Measurements from ENCODE around the gene LIPJ.

Gene LIPJ, protein sequence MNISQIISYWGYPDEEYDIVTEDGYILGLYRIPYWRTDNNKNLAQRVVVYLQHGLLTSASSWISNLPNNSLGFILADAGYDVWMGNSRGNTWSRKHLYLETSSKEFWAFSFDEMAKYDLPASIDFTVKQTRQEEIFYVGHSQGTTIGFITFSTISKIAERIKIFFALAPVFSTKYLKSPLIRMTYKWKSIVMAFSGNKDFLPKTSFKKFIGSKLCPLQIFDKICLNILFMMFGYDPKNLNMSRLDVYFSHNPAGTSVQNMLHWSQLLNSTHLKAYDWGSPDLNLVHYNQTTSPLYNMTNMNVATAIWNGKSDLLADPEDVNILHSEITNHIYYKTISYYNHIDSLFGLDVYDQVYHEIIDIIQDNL

DNA sequence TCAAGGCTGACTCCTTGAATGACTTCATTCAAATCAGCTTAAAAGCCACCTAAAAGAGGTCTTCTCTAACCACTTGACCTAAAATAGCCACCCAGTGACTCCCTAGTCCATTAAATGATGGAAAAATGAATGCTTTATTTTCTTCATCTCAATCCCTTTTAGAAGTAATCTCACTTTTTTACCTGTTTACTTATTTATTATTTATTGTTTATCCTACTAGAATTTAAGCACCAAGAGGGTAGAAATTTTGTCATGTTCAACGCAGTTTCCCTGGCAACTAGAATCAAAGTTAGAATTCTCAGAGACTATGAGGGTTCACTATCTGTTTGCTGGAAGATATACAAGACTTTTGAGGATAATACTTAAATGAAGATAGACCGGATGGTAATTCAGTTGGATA, at the start of gene LIPJ:
Gene LIPJ, plus strand, starts transcription at position 301 of the 400 bp plus-strand sequence. CDS start 3,926 bp downstream, outside the sequence.
- no peak for DNase-seq

DNA sequence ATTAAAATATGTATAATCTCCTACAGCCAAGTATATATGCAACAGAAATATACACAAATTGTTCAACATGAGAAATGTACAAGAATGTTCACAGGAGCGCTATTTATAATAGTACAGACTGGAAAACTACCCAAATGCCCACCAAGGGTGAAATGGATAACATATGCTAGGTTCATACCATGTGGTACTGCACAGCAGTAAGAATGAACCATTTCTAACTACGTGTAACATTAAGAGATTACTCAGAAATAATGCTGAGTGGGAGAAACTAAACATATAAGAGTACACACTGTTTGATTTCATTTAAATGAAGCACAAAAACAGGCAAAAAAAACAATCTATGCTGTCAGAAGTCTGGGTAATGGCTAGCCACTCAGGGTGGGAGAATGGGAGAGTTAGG, 49.2 kb upstream of the LIPJ start:
- DNase-seq, result no peak

- DNase-seq, result no peak
Observed at GRCh38 chr10:88538048-88538447, 48.5 kb upstream of the LIPJ start.

DNA sequence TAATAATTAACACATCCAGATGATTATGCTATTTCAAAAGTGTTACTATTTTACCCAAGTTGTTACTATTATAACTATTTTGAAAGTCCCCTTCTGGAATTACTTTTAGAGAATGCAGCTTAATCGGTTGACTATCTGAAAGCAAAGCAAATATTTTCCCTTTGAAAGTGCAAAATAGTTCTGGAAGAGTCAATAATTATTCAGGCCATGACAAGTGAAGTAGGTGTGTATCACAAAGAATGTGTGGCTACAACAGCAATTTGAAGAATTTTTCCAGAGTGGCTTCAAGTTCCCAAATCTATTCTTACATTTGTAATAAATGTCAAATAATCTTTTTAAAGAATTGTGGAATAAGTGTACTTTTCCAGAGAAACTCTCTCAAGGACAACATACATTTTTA, 46.2 kb upstream of the LIPJ start:
- DNase-seq, result no peak

DNA sequence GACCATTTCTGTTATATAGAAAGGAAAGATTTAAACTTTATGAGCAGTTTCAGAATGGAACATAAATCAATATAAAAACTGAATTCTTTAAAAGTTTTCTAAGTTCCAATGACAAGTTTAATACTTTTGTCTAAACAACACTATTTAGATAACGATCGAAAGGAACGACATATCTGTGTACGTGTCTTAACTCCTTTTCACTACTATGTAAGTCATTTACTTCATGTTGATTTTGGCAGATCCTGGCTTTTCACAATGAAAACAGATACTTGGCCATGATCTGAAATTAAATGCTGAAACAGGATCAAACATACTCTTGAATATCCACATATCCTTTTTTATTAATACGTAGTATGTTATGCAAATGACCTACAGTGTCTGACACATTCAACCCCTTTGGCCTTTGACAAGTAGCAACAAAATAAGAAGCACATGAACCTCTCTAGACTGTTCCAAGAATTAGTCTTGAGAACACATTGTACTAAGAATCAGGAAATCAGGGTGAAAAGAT, 45.4 kb upstream of the LIPJ start:
- no peak for DNase-seq

DNA sequence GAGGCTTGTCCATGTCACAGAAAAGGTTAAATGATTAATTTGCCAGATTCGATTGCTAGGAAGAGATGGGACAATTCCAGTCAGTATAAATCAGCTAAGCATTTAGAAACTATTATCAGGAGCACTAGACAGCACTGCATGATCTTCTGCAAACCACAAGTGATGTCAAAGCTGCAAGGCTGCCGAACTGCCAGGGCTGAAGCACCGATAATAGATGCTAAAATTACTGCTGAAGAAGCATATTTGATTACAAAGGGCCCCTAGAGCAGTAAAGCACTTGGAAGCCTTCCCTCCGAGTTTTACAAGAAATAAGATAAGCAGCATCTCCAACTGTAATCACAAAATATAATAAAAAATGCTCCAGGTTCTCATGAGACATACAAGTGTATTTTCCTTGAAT, 44.0 kb upstream of the LIPJ start:
- no peak for DNase-seq

GRCh38 chr10:88544140-88544870, 42.3 kb upstream of the LIPJ start:
- DNase-seq, result no peak

- no peak for DNase-seq
Observed at GRCh38 chr10:88545359-88545758, 41.2 kb upstream of the LIPJ start.

GRCh38 chr10:88546497-88546896, 40.1 kb upstream of the LIPJ start:
- no peak for DNase-seq

DNA sequence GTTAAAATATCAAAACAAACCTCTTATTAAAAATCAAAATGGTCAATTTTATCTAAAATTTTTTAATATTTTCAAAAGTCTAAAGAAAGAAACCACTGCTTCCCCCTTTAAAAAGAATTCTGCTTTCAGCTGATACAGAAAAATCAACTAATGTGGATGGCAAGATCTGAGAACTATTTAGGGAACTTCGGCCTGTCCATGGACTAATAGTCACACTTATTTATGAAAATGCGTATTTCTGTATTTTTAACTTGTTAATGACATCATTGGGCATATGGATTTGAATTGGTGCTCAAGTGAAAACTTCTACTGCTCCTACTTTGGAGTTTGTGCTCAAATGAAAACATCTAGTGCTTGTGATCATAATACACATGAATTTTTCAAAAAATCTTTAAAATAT, 35.3 kb upstream of the LIPJ start:
- no peak for DNase-seq

- DNase-seq, result peak; percentile 1
Observed at GRCh38 chr10:88553116-88553752, 33.3 kb upstream of the LIPJ start.

GRCh38 chr10:88555190-88555908, 31.2 kb upstream of the LIPJ start:
- DNase-seq, result no peak

GRCh38 chr10:88557256-88557655, 29.3 kb upstream of the LIPJ start:
- no peak for DNase-seq

GRCh38 chr10:88557658-88558057, 28.9 kb upstream of the LIPJ start:
- no peak for DNase-seq

GRCh38 chr10:88562152-88562551, 24.4 kb upstream of the LIPJ start:
- no peak for DNase-seq

DNA sequence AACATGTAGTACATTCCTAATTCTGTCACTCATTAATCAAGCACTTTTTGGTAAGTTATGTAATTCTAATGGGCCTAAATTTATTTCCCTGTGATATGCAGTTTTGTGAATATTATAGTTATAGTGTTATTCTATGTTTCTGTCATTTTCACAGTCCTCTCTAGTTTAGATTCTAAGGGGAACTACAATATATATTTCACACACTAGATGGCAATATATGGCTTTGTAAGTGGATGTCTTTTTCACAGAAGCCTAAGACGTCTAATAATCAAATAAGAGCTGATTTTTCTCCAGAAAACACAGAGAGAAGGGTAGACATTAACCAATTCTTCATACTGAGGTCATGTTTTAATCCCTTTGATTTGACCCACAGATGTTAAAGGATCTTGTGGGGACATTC, 21.5 kb upstream of the LIPJ start:
- no peak for DNase-seq

GRCh38 chr10:88582411-88582805, 4.2 kb upstream of the LIPJ start:
- no peak for DNase-seq

DNA sequence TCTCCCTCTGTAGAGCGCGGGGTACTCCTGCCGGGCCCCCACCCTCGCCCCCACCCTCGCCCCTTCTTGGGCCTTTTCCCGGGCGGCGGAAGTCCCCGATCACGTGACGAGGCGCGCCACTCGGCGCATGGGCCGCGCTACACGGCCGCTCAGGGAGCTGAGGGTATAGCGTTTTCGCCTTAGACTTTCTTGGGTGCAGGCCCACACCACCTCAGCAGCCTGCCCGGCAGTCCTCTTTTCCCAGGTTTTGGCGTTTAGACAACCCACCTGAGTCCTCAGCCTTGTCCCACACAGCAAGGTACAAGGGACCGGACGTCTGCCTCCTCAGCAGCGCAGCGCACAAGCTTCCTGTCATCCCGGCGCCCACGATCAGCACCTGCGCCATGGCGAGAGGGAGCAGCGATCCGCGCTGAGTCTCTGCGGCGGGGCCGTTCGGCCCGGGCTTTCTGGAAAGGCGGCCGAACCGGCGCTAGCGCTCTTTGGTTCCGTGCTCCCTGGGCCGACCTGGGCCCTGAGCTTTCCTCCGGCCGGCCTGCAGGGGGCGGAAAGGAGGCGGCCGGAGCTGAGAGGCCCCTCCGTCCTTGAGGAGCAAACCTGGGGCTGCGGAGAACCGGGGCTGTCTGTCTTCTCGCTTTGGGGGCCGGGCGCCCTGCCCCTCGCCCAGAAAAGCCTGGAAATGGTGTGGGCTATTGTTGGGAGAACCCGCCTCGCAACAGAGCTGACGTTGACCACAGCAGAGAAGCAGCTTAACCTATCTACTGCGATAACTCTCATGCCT, 3.6 kb upstream of the LIPJ start, which contains the start of gene RNLS:
Gene RNLS, minus strand, starts transcription at position 513 of the 778 bp plus-strand sequence.
- DNase-seq, result peak; percentile 37

GRCh38 chr10:88583584-88583957, 3.0 kb upstream of the LIPJ start:
- DNase-seq, result no peak

GRCh38 chr10:88592381-88592780, 5.8 kb downstream of the LIPJ start:
- DNase-seq, result no peak

DNA sequence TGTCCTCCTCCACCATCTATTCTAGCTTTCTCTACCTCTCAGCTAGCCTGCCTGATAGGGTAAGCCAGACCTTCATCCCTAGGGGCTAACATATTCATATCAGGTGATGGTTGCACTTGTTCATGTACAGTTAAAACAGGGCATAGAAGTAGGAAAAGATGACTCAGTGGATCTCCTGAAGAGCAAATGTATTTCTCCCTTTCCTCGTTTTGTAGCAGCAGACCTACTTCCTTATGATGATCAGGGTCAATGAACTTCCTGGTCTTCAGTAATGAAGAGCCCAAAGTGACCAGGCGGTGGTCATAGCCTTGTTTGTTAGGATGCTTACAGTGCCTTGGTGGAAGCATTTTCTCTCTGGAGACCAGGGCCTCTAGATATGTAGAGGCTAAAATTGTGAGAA, 6.3 kb downstream of the LIPJ start:
- no peak for DNase-seq

DNA sequence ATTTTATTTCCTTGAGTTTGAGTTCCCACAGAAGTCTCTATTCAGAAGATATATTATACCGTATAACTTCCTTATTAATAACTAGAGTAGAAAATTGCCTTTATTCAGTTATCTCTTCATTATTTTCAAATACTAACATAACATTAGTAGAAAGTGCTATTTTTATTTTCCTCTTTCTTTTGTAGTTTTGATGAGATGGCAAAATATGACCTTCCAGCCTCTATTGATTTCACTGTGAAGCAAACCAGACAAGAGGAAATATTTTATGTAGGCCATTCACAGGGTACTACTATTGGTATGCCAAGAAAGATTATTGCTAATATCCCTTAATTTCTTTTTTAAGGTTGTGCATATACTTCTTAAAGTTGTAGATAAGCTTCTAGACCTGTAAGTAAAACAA, 7.9 kb downstream of the LIPJ start:
- DNase-seq, result no peak
